GM19372 (cell line): ENCODE data around the gene PITPNM2.

Experiments used
- ATAC-seq: cut with Tn5 transposase; IDR thresholded peaks from one replicate; pipeline ENCODE4 v1.9.1; 2021; ENCODE audit warnings: mild to moderate bottlenecking, low read depth, moderate library complexity; ENCODE audit not compliant: unreplicated experiment

PITPNM2 gene

GRCh38 chr12:123150744-123151456 is at the start of gene PITPNM2:
Gene PITPNM2, minus strand, starts transcription at chr12:123151090. Its CDS starts 116,500 bp downstream, at chr12:123034590.
- peak; percentile 66 for ATAC-seq

GRCh38 chr12:123200414-123200813 is 49.5 kb upstream of the PITPNM2 start:
- no peak for ATAC-seq

GRCh38 chr12:123199936-123200335 is 49.0 kb upstream of the PITPNM2 start:
- ATAC-seq = no peak

- ATAC-seq = no peak
Observed at GRCh38 chr12:123187637-123188036, 36.7 kb upstream of the PITPNM2 start.

- ATAC-seq = no peak
Observed at GRCh38 chr12:123180171-123180570, 29.3 kb upstream of the PITPNM2 start.

GRCh38 chr12:123171967-123172366 is 21.1 kb upstream of the PITPNM2 start:
- ATAC-seq = no peak

- no peak for ATAC-seq
Observed at GRCh38 chr12:123167329-123167728, 16.4 kb upstream of the PITPNM2 start.

GRCh38 chr12:123165537-123165936 is 14.6 kb upstream of the PITPNM2 start:
- ATAC-seq = no peak

GRCh38 chr12:123164710-123165261 is 13.9 kb upstream of the PITPNM2 start:
- ATAC-seq = no peak

- ATAC-seq = no peak
Observed at GRCh38 chr12:123164222-123164621, 13.3 kb upstream of the PITPNM2 start.

GRCh38 chr12:123163227-123163626 is 12.3 kb upstream of the PITPNM2 start:
- ATAC-seq = no peak

- no peak for ATAC-seq
Observed at GRCh38 chr12:123160801-123161487, 10.1 kb upstream of the PITPNM2 start.

- no peak for ATAC-seq
Observed at GRCh38 chr12:123153906-123154305, 3.0 kb upstream of the PITPNM2 start.

- ATAC-seq = no peak
Observed at GRCh38 chr12:123152833-123153232, 1.9 kb upstream of the PITPNM2 start.

- ATAC-seq = peak; percentile 12
Observed at GRCh38 chr12:123151457-123152454, 866 bp upstream of the PITPNM2 start.

- ATAC-seq = no peak
Observed at GRCh38 chr12:123150275-123150743, 581 bp downstream of the PITPNM2 start.

GRCh38 chr12:123149501-123150274 is 1.2 kb downstream of the PITPNM2 start:
- no peak for ATAC-seq

GRCh38 chr12:123149088-123149487 is 1.8 kb downstream of the PITPNM2 start:
- no peak for ATAC-seq

GRCh38 chr12:123148655-123149054 is 2.2 kb downstream of the PITPNM2 start:
- no peak for ATAC-seq

- no peak for ATAC-seq
Observed at GRCh38 chr12:123148223-123148622, 2.7 kb downstream of the PITPNM2 start.
